HepG2 (cell line): ENCODE results near the gene ZNF320. TPM values are rescaled to one million over a fixed set of nuclear protein-coding genes. Genes with fewer than 3 reads are reported as not detected.

Source experiments
- ATAC-seq: fragments of 200-7000 bp; cut with Tn5 transposase; 3 replicates; pipeline ENCODE4 v1.9.1; 2020; ENCODE audit warnings: mild to moderate bottlenecking, moderate library complexity
- BruUV-seq: library from RNA; stranded (reverse); fragments of 400-500 nt; replicated peaks from 2 replicates; lab custom pipeline; 2021; lab: Mats Ljungman, UMichigan
- CTCF ChIA-PET: fragments of 300-600 bp; formaldehyde crosslinking; extraction: SDS; loops from one replicate; lab custom pipeline; 2021; ENCODE audit warnings: low total read pairs, inconsistent platforms, low intra/inter-chr PET ratio; lab: Yijun Ruan, JAX
- POLR2A ChIA-PET: fragments of 350-600 bp; sonication (Branson Sonifier 250); formaldehyde crosslinking; loops from one replicate; lab custom pipeline; 2020; ENCODE audit warnings: antibody characterized with exemption, inconsistent platforms; lab: Yijun Ruan, JAX
- DNase-seq: peaks from one replicate; pipeline ENCODE4 v3.0.0-alpha.2; 2015; ENCODE audit warnings: low spot score
- FAIRE-seq: peaks from 3 replicates; lab custom pipeline; 2011; peaks lifted over from hg19 to GRCh38; lab: Jason Lieb, UNC
- H2AFZ ChIP-seq: one replicate; pipeline ENCODE4 v1.6.1; 2011; ENCODE audit warnings: low read length, inconsistent platforms
- H3K27ac ChIP-seq: fragments of 300-600 bp; 3 replicates; pipeline ENCODE4 v1.8.0; 2011; ENCODE audit warnings: mixed run types, mild to moderate bottlenecking, mixed read lengths, low read length, inconsistent platforms; ENCODE audit not compliant: insufficient read depth; ENCODE audit errors: extremely low read length
- H3K27me3 ChIP-seq, 2 experiments: fragments of 200-600 bp in 1 of 2; 2 replicates in 1 of 2; 3 replicates in 1 of 2; pipeline versions ENCODE4 v1.6.0 to v1.8.0; 2011; ENCODE audit warnings: low read length in 2 of 2, mild to moderate bottlenecking in 2 of 2, moderate library complexity in 2 of 2, inconsistent platforms in 1 of 2; ENCODE audit not compliant: insufficient read depth in 2 of 2, control insufficient read depth in 1 of 2
- H3K36me3 ChIP-seq, 2 experiments: fragments of 200-600 bp in 1 of 2; replicated peaks in 1 of 2; 2 replicates in 1 of 2; 3 replicates in 1 of 2; pipeline versions ENCODE4 v1.5.1 to v1.8.0; 2011; ENCODE audit warnings: low read length in 2 of 2, inconsistent platforms in 1 of 2; ENCODE audit not compliant: insufficient read depth in 2 of 2, control insufficient read depth in 1 of 2
- H3K4me1 ChIP-seq: 2 replicates; pipeline ENCODE4 v1.5.1; 2012; ENCODE audit warnings: low read length, inconsistent platforms; ENCODE audit not compliant: insufficient read depth
- H3K4me2 ChIP-seq: 2 replicates; pipeline ENCODE4 v1.6.0; 2011; ENCODE audit warnings: low read depth, low read length, inconsistent platforms
- H3K4me3 ChIP-seq, 3 experiments: fragments of 200-600 bp in 1 of 3; sonication (generic), shearing (Covaris generic) in 1 of 3; replicated peaks in 1 of 3; 2 replicates each; pipeline ENCODE4 v1.5.1; 2011 to 2016; ENCODE audit warnings: low read length in 3 of 3, inconsistent platforms in 2 of 3, low read depth in 2 of 3, mild to moderate bottlenecking in 2 of 3, control low read depth in 1 of 3, mixed read lengths in 1 of 3; ENCODE audit not compliant: insufficient read depth in 1 of 3
- H3K79me2 ChIP-seq: one replicate; pipeline ENCODE4 v1.6.1; 2011; ENCODE audit warnings: low read length, inconsistent platforms; ENCODE audit not compliant: insufficient read depth
- H3K9ac ChIP-seq: 2 replicates; pipeline ENCODE4 v1.6.0; 2011; ENCODE audit warnings: mild to moderate bottlenecking, low read depth, low read length, inconsistent platforms; ENCODE audit not compliant: insufficient read depth
- H3K9me3 ChIP-seq: 2 replicates; pipeline ENCODE4 v1.5.1; 2012; ENCODE audit warnings: mild to moderate bottlenecking, low read length
- H4K20me1 ChIP-seq: 2 replicates; pipeline ENCODE4 v1.6.0; 2011; ENCODE audit warnings: inconsistent platforms, mild to moderate bottlenecking, low read length, moderate library complexity; ENCODE audit not compliant: insufficient read depth
- ATF3 ChIP-seq: sonication (generic); formaldehyde crosslinking; IDR thresholded peaks from 2 replicates; pipeline ENCODE4 v1.4.0; 2020; ENCODE audit warnings: missing genetic modification reagents
- BCL3 ChIP-seq: sonication (generic); formaldehyde crosslinking; IDR thresholded peaks from 2 replicates; pipeline ENCODE4 v1.5.1; 2020; ENCODE audit warnings: mild to moderate bottlenecking, missing genetic modification reagents, moderate library complexity
- BRD4 ChIP-seq: sonication (generic); formaldehyde crosslinking; IDR thresholded peaks from 2 replicates; pipeline ENCODE4 v1.4.0; 2020; ENCODE audit warnings: missing genetic modification reagents
- CHD4 ChIP-seq: fragments of 200-600 bp; sonication (generic); IDR thresholded peaks from 2 replicates; pipeline ENCODE4 v1.7.0; 2017; ENCODE audit warnings: mild to moderate bottlenecking, low read length, borderline replicate concordance
- CREM ChIP-seq, 2 experiments: sonication (generic) in 1 of 2; formaldehyde crosslinking in 1 of 2; IDR thresholded peaks; 2 replicates each; pipeline versions ENCODE4 v1.4.0 to v1.6.1; 2016 to 2020; ENCODE audit warnings: antibody characterized with exemption in 1 of 2, mild to moderate bottlenecking in 1 of 2, missing genetic modification reagents in 1 of 2
- HDAC2 ChIP-seq: sonication (generic); formaldehyde crosslinking; IDR thresholded peaks from 2 replicates; pipeline ENCODE4 v1.4.0; 2020; ENCODE audit warnings: missing genetic modification reagents
- MAF1 ChIP-seq: sonication (generic); formaldehyde crosslinking; IDR thresholded peaks from 2 replicates; pipeline ENCODE4 v1.5.0; 2020; ENCODE audit warnings: missing genetic modification reagents, borderline replicate concordance
- NFKB2 ChIP-seq: sonication (generic); formaldehyde crosslinking; IDR thresholded peaks from 2 replicates; pipeline ENCODE4 v1.4.0; 2020; ENCODE audit warnings: missing genetic modification reagents, borderline replicate concordance
- PAF1 ChIP-seq: IDR thresholded peaks from 2 replicates; pipeline ENCODE4 v1.6.1; 2016; ENCODE audit warnings: missing genetic modification reagents, missing compliant biosample characterization
- PCBP1 ChIP-seq: fragments of 200-400 bp; formaldehyde crosslinking; IDR thresholded peaks from 2 replicates; pipeline ENCODE4 v1.6.1; 2017; ENCODE audit warnings: mild to moderate bottlenecking, low read depth, low read length, borderline replicate concordance
- POLR2AphosphoS5 ChIP-seq: IDR thresholded peaks from 2 replicates; pipeline ENCODE4 v1.6.1; 2012; ENCODE audit warnings: low read depth, low read length
- SOX13 ChIP-seq, 3 experiments: fragments of 450-650 bp in 1 of 3; sonication (generic) in 1 of 3; formaldehyde crosslinking in 1 of 3; IDR thresholded peaks in 2 of 3; conservative IDR thresholded peaks in 1 of 3; 2 replicates each; pipeline versions ENCODE4 v1.5.0 to v1.6.1; 2016 to 2020; ENCODE audit warnings: antibody characterized with exemption in 1 of 3, mild to moderate bottlenecking in 1 of 3, missing compliant biosample characterization in 1 of 3, missing genetic modification reagents in 1 of 3, moderate library complexity in 1 of 3
- SYNCRIP ChIP-seq: fragments of 200-400 bp; formaldehyde crosslinking; IDR thresholded peaks from 2 replicates; pipeline ENCODE4 v1.6.1; 2018; ENCODE audit warnings: mild to moderate bottlenecking, low read depth, low read length; ENCODE audit not compliant: insufficient read depth
- TGIF2 ChIP-seq: IDR thresholded peaks from 2 replicates; pipeline ENCODE4 v1.6.1; 2016; ENCODE audit warnings: control low read depth, missing compliant biosample characterization
- ZBTB7B ChIP-seq: sonication (generic); formaldehyde crosslinking; IDR thresholded peaks from 2 replicates; pipeline ENCODE4 v1.4.0; 2020; ENCODE audit warnings: missing genetic modification reagents
- ZFP91 ChIP-seq: sonication (generic); formaldehyde crosslinking; IDR thresholded peaks from 2 replicates; pipeline ENCODE4 v1.9.0; 2022; ENCODE audit warnings: missing genetic modification reagents, mild to moderate bottlenecking, borderline replicate concordance
- ZNF503 ChIP-seq: sonication (generic); formaldehyde crosslinking; IDR thresholded peaks from 2 replicates; pipeline ENCODE4 v1.4.0; 2020; ENCODE audit warnings: missing genetic modification reagents
- ZNF543 ChIP-seq: sonication (generic); formaldehyde crosslinking; IDR thresholded peaks from 2 replicates; pipeline ENCODE4 v1.4.0; 2020; ENCODE audit warnings: mild to moderate bottlenecking, missing genetic modification reagents
- ZNF737 ChIP-seq: sonication (generic); formaldehyde crosslinking; IDR thresholded peaks from 2 replicates; pipeline ENCODE4 v1.5.0; 2020; ENCODE audit warnings: missing genetic modification reagents, mild to moderate bottlenecking, borderline replicate concordance
- WGBS: methylation state at CpG from one replicate; pipeline ENCODE4 v1.1.6; 2017; ENCODE audit warnings: low lambda C conversion rate; 5-methylcytosine and 5-hydroxymethylcytosine counted together
- in situ Hi-C: cut with HindIII; loops from 2 replicates; pipeline ENCODE4 v1.10.0; 2017; ENCODE audit warnings: low pct_unique_long_range_greater_than_20kb; ENCODE audit not compliant: extremely low pct_ligation_motif_present
- intact Hi-C: fragments of 100-400 bp; cut with micrococcal nuclease; formaldehyde crosslinking; loops from one replicate; pipeline ENCODE4 v1.10.0; 2022; ENCODE audit not compliant: unreplicated experiment
- polyA plus RNA-seq, 8 experiments: library from polyadenylated mRNA; depleted of rRNA in 3 of 8; stranded (reverse) in 7 of 8; unstranded in 1 of 8; fragments of >200 nt; fragmentation: Illumina TruSeq in 4 of 8; extraction: Trizol in 4 of 8; gene quantifications; 2 replicates each; pipeline versions ENCODE4 v1.2.1 to v1.2.3, GENCODE V29; 2011 to 2016; ENCODE audit warnings: low read depth in 4 of 8, missing spikeins in 1 of 8, mixed read lengths in 1 of 8; ENCODE audit not compliant: insufficient read depth in 1 of 8
- total RNA-seq, 5 experiments: library from RNA; depleted of rRNA; stranded (reverse); fragments of >200 nt; fragmentation: Illumina TruSeq; extraction: Trizol; gene quantifications; 2 replicates each; pipeline ENCODE4 v1.2.3, GENCODE V29; 2016; ENCODE audit warnings: low read depth in 1 of 5

ZNF320 gene
- total and polyA plus RNA-seq, 2 of the 13 experiments (the other 11 are each of a cell fraction or from before 2014, with no cell fraction given), result 0.49 TPM; not detected in 1

- ChIA-PET CTCF (no interaction called here), POLR2A (interaction anchor here (0.7 kb wide), 1 partner anchor 19 kb away, joined by 4 read pairs; no protein-coding TSS in a partner anchor)
- DNase-seq (peak; percentile 28), FAIRE-seq (no peak), ATAC-seq (no peak)
- H3K4me2 ChIP-seq, result peak overlapping the region; percentile 82
- BruUV-seq, result no TSS peak
- H3K36me3 ChIP-seq, result no peaks in the 10 kb centered on the region
- WGBS, result 68% methylated on average over 17 of the region's 17 CpGs
- H3K4me3 ChIP-seq, result peak overlapping the region in 2 of 3 experiments; percentile 39 to 52; a peak in 1 of 6 replicates
- intact Hi-C loops, result loop anchor here (2.0 kb wide), 1 partner anchor 19 kb away; the partner anchor contains the start of gene ZNF816
- H3K27me3 ChIP-seq, result no peaks in the 10 kb centered on the region; a peak in 2 of 5 replicates
- no peak overlapping the region for H3K9ac ChIP-seq
- peak overlapping the region; percentile 29 for H2AFZ ChIP-seq
- in situ Hi-C loops, result no loop called here
- H3K4me1 ChIP-seq, result peaks cover 43% of the 10 kb centered on the region
- peaks cover 8% of the 10 kb centered on the region for H3K79me2 ChIP-seq
- peak overlapping the region; percentile 90 for H3K27ac ChIP-seq
- no peaks in the 10 kb centered on the region for H4K20me1 ChIP-seq
- peaks cover 8% of the 10 kb centered on the region for H3K9me3 ChIP-seq
- TF ChIP-seq ZBTB7B, result no peak
- no peak for TF ChIP-seq NFKB2 (CRISPR knock-in tag)
- no peak for TF ChIP-seq SYNCRIP
- TF ChIP-seq BCL3 (CRISPR knock-in tag), result no peak
- TF ChIP-seq MAF1 (CRISPR knock-in tag), result no peak
- no peak for TF ChIP-seq ZNF737 (CRISPR knock-in tag)
- TF ChIP-seq BRD4 (CRISPR knock-in tag), result no peak
- no peak for TF ChIP-seq PCBP1
- no peak for TF ChIP-seq PAF1 (CRISPR knock-in tag)
- no peak for TF ChIP-seq CHD4
- no peak for TF ChIP-seq CREM (IDR thresholded peaks at IDR 0.05)
- no peak for TF ChIP-seq CREM (CRISPR knock-in tag; IDR thresholded peaks at IDR 0.05)
- TF ChIP-seq POLR2AphosphoS5, result no peak
- TF ChIP-seq ZNF503, result no peak
- no peak for TF ChIP-seq SOX13 (IDR thresholded peaks at IDR 0.05)
- no peak for TF ChIP-seq SOX13 (CRISPR knock-in tag; conservative IDR thresholded peaks at IDR 0.05 in 1 of 2, IDR thresholded peaks at IDR 0.05 in 1 of 2)
- no peak for TF ChIP-seq TGIF2 (CRISPR knock-in tag)
- TF ChIP-seq ZNF543 (CRISPR knock-in tag), result no peak
- no peak for TF ChIP-seq HDAC2
- TF ChIP-seq ATF3 (CRISPR knock-in tag), result peak; percentile 56; the same call in 1 of the 2 replicates
- no peak for TF ChIP-seq ZFP91 (CRISPR knock-in tag)
Observed at GRCh38 chr19:52943884-52944643, 46.6 kb upstream of the ZNF320 start.
